Renal cortex interstitium (tissue), 11 donors: ENCODE results near the gene TACC2. TPM values are rescaled to one million over a fixed set of nuclear protein-coding genes. Genes with fewer than 3 reads are reported as not detected.

Source experiments
- DNase-seq, 11 donors: peaks; one replicate each; pipeline ENCODE4 v3.0.0-alpha.2; 2013; ENCODE audit warnings: low read depth in 9 of 11, low spot score in 4 of 11; ENCODE audit errors: extremely low read depth in 1 of 11
- polyA plus RNA-seq, 3 donors: library from polyadenylated mRNA; unstranded; fragments of 120-200 nt; gene quantifications; one replicate each; pipeline ENCODE4 v1.2.1, GENCODE V29; 2013; ENCODE audit not compliant: insufficient read length in 3 of 3

TACC2 gene
- polyA plus RNA-seq, 3 donors, result 42.0 to 55.4 (median 50.1) TPM

DNA sequence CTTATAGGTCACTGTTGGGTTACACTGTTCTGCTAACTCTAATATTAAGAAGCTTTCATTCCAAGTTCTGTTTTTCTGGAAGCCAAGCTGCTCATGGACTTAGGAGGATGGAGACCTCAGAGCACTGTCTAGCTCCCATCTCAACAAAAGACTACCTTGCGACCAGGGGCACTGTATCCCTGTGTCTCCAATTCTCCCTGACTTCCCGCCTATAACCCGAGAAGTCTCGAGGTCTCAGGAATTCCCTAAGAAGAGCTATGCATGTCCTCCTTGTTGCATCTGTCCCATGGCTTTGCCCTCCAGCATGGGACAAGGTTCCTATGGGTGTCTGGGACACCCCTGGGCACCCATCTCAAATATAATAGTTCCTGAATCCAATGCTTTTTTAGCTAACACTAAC is 313.4 kb downstream of the TACC2 start:
- DNase-seq, result no peak

DNA sequence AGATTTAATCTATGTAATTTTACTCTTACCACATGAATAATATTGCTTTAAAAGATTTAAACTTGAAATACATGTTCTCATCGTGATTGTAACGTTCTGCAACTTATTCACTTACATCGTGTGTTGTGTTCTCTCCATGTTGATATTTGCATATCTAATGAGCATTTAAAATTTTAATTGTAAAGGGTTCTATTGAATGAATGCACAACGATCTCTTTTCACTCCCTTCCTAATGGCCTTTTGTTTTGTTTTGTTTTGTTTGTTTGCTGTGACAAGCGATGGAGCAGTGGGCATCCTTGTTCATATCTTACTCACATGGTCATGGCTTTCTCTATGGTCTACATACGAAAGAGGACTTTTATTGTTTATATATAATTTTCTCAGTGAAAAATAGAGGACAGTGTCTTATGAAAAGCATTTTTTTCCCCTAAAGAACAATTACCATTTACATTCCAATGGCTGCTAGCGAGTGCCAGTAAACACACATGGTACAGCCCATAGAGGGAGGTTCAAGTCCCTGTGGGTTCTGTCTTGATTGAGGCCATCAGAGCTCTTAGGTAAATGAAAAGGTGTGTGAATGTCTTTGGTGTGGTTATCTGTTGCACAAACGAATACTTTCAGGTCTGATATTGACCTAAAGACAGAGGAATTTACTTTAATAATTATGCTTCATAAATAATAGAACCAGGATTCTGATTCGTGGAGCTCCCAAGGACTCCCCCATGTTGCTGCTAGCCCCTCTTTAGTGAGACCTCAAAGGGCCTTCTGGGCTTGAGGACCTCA is 314.5 kb downstream of the TACC2 start:
- DNase-seq, result no peak

Other genes with a start within 250 kb of the TACC2 start
- gene ATE1, start 61.1 kb upstream of the TACC2 start, polyA plus RNA-seq, result 10 to 100 TPM; 32.8 to 39.3 (median 34.6) TPM
- gene NSMCE4A, start 13.9 kb upstream of the TACC2 start, polyA plus RNA-seq, result 10 to 100 TPM; 67.0 to 89.9 (median 81.6) TPM